Brain microvascular endothelial cell (primary cell): ENCODE measurements around the gene TREM2.
"Not testable (repeated sequence)": the region's sequence is repeated elsewhere in the genome, so short reads cannot be mapped to it uniquely, and the experiment has no call there.

Experiments used
- DNase-seq: peaks from one replicate; pipeline ENCODE4 v3.0.0-alpha.2; 2020
- H3K27ac ChIP-seq: fragments of 250-450 bp; sonication (Bioruptor Pico); 2 replicates; pipeline ENCODE4 v1.5.1; 2020; ENCODE audit warnings: mild to moderate bottlenecking, moderate library complexity
- H3K27me3 ChIP-seq: fragments of 250-450 bp; sonication (Bioruptor Pico); replicated peaks from 2 replicates; pipeline ENCODE4 v1.5.1; 2020; ENCODE audit warnings: mild to moderate bottlenecking
- H3K36me3 ChIP-seq: fragments of 250-450 bp; sonication (Bioruptor Pico); replicated peaks from 2 replicates; pipeline ENCODE4 v1.5.1; 2020; ENCODE audit warnings: mild to moderate bottlenecking
- H3K4me3 ChIP-seq: 2 replicates; pipeline ENCODE4 v1.5.1; 2011; ENCODE audit warnings: low read depth, mild to moderate bottlenecking, control low read depth, low read length, moderate library complexity
- in situ Hi-C: cut with HindIII; loops from 2 replicates; pipeline ENCODE4 v1.10.0; 2017; ENCODE audit warnings: low sequenced_read_pairs, low pct_ligation_motif_present
- TF ChIP-seq, protein P1 (sequence below): IDR thresholded peaks from 2 replicates; pipeline ENCODE4 v1.5.1; 2011; ENCODE audit warnings: low read depth, mild to moderate bottlenecking, moderate library complexity, low read length, control low read depth, inconsistent platforms; ENCODE audit errors: missing control alignments

TREM2 gene

DNA sequence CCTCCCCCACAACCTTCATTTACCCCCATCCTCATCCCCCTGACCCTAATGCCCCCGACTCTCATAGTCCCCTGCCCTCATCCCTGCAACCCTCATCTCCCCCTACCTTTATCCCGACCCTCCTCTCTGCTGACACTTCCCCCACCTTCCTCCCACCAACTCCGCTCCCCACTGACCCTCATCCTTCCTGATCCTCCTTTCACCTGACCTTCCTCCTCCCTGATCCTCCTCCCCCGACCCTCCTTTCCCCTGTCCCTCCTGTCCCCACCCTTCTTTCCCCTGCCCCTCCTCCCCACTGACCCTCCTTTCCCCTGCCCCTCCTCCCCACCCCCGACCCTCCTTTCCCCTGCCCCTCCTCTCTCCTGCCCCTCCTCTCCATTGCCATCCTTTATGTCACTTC lies 31.0 kb upstream of the TREM2 start:
- TF ChIP-seq, protein P1, sequence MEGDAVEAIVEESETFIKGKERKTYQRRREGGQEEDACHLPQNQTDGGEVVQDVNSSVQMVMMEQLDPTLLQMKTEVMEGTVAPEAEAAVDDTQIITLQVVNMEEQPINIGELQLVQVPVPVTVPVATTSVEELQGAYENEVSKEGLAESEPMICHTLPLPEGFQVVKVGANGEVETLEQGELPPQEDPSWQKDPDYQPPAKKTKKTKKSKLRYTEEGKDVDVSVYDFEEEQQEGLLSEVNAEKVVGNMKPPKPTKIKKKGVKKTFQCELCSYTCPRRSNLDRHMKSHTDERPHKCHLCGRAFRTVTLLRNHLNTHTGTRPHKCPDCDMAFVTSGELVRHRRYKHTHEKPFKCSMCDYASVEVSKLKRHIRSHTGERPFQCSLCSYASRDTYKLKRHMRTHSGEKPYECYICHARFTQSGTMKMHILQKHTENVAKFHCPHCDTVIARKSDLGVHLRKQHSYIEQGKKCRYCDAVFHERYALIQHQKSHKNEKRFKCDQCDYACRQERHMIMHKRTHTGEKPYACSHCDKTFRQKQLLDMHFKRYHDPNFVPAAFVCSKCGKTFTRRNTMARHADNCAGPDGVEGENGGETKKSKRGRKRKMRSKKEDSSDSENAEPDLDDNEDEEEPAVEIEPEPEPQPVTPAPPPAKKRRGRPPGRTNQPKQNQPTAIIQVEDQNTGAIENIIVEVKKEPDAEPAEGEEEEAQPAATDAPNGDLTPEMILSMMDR, result no peak
- Histone ChIP-seq H3K4me3 (no peak overlapping the region), H3K27me3 (no peaks in the 10 kb centered on the region), H3K36me3 (no peaks in the 10 kb centered on the region), H3K27ac (no peak overlapping the region)
- in situ Hi-C loops, result no loop called here
- DNase-seq, result no peak

DNA sequence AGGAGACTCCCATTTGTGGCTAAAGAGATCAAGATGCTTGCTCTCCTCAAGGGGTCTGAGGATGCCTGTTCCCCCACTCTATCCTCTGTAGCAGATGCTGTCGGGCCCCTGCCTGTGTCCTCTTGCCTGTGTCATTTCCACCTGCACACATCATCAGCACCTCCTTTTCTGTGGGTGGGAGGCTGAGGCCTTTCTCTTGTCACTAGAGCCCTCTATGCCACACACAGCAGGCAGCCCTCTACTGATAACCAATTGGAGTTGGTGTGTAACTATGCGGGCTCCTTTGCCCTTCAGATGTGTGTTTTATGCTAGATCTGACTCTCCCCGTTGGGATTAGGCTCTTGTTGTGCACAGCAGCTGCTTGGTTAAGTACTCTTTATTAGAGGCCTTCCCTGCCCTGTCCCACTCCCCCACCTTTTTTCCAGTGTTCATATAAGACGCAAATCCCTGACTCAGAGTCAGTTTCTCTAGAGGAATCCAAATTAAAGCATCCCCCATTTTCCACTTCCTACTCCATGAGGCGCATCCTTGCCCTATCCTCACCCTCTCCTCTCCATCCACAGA lies 30.3 kb upstream of the TREM2 start:
- DNase-seq, result no peak
- Histone ChIP-seq H3K27ac (no peak overlapping the region), H3K4me3 (no peak overlapping the region), H3K27me3 (no peaks in the 10 kb centered on the region), H3K36me3 (no peaks in the 10 kb centered on the region)
- in situ Hi-C loops, result no loop called here
- TF ChIP-seq, protein P1, result no peak

DNA sequence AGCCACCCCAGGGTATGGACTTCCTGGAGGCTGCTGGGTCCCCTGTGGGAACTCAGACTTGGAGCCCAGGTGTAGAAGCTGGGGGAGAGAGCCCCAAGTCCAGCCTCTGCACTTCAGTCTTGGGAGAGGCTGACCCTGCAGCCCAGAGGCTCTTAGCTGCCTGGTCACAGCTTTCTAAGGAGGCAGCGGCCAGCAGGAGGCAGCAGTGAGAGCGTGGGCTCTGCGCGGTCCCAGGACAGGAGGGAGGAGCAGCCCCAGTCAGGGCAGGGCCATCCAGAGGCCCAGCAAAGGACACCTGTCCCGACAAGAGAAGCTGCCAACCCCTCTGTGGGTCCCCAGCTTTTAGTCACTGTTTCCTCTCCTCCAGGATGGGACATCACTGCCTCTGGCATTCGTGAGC lies 28.7 kb upstream of the TREM2 start:
- Histone ChIP-seq H3K4me3 (no peak overlapping the region), H3K36me3 (no peaks in the 10 kb centered on the region), H3K27ac (no peak overlapping the region), H3K27me3 (no peaks in the 10 kb centered on the region)
- no peak for DNase-seq
- in situ Hi-C loops, result no loop called here
- TF ChIP-seq, protein P1, result peak; percentile 62

DNA sequence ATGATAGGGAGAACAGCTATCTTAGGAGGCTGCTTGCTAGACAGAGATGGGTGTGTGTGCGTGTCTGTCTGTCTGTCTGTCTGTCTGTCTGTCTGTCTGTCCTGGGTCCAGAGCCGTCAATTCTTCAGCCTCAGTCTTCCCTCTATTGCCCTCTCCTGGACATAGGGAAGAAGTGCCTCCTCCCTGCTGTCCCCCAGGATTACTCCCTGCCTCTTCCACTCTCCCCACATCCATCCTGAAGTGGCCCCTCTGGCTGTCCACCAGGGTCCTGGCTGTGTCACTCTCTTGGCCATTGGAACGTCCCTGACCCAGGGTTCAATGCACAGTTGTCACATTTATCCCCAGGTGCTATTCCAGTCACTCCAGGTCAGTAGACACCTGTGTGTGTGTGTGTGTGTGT lies 27.9 kb upstream of the TREM2 start:
- in situ Hi-C loops, result no loop called here
- no peak overlapping the region for H3K4me3 ChIP-seq
- no peaks in the 10 kb centered on the region for H3K36me3 ChIP-seq
- H3K27me3 ChIP-seq, result no peaks in the 10 kb centered on the region
- TF ChIP-seq, protein P1, result no peak
- no peak overlapping the region for H3K27ac ChIP-seq
- DNase-seq, result no peak

DNA sequence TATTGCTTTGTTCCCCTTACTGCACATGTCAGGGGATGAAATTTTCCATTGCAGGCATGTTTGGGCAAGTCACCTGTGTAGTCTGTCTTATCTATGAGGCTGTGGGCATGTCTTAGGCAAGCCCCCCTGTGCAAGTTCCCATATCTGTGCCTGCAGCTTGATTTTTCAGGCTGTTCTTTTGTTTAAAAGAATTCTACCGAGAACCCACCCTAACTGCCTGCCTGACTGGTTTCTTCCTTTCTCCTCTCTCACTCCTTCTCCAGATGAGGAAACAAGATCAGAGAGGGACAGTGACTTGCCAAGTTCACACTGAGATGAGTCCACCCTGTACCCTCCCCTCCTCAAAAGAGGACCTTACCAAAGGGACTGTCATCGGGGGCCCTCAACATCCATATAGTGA lies 27.1 kb upstream of the TREM2 start:
- no peaks in the 10 kb centered on the region for H3K36me3 ChIP-seq
- in situ Hi-C loops, result no loop called here
- H3K27ac ChIP-seq, result no peak overlapping the region
- H3K27me3 ChIP-seq, result no peaks in the 10 kb centered on the region
- TF ChIP-seq, protein P1, result no peak
- H3K4me3 ChIP-seq, result no peak overlapping the region
- DNase-seq, result no peak

DNA sequence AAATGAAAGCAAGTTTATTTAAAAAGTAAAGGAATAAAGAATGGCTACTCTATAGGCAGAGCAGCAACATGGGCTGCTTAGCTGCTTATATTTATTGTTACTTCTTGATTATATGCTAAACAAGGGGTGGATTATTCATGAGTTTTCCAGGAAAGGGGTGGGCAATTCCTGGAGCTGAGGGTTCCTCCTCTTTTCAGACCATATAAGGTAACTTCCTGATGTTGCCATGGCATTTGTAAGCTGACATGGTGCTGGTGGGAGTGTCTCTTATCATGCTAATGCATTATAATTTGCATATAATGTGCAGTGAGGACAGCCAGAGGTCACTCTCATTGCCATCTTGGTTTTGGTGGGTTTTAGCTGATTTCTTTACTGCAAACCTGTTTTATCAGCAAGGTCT lies 26.1 kb upstream of the TREM2 start:
- DNase-seq, in situ Hi-C loops, H3K27ac ChIP-seq, H3K4me3 ChIP-seq, H3K27me3 ChIP-seq, H3K36me3 ChIP-seq: not testable (repeated sequence)
